Colon (tissue), 2 donors: ENCODE measurements around the gene KCNN3.
"Not testable (repeated sequence)": the region's sequence is repeated elsewhere in the genome, so short reads cannot be mapped to it uniquely, and the experiment has no call there.

ENCODE experiments used
- FAIRE-seq: peaks from 2 replicates; lab custom pipeline; 2012; peaks lifted over from hg19 to GRCh38; lab: Jason Lieb, UNC
- donor health status: control.
- donor health status: control.

Gene KCNN3

GRCh38 chr1:154870115-154870571 is at the start of gene KCNN3:
TSS of gene KCNN3 (minus strand) at chr1:154870281. CDS start at chr1:154869964, 317 bp downstream.
- FAIRE-seq: no peak

GRCh38 chr1:154913273-154913672 is 43.2 kb upstream of the KCNN3 start:
- FAIRE-seq: no peak

GRCh38 chr1:154912755-154913154 is 42.7 kb upstream of the KCNN3 start:
- FAIRE-seq: no peak

GRCh38 chr1:154911691-154912550 is 41.8 kb upstream of the KCNN3 start:
- no peak for FAIRE-seq

GRCh38 chr1:154910851-154911250 is 40.8 kb upstream of the KCNN3 start:
- no peak for FAIRE-seq

GRCh38 chr1:154908937-154909336 is 38.9 kb upstream of the KCNN3 start:
- no peak for FAIRE-seq

GRCh38 chr1:154908129-154908528 is 38.0 kb upstream of the KCNN3 start:
- FAIRE-seq: not testable (repeated sequence)

- no peak for FAIRE-seq
Measured at GRCh38 chr1:154906621-154907081, 36.6 kb upstream of the KCNN3 start.

GRCh38 chr1:154902938-154903566 is 33.0 kb upstream of the KCNN3 start:
- FAIRE-seq: no peak

- no peak for FAIRE-seq
Measured at GRCh38 chr1:154901591-154901990, 31.5 kb upstream of the KCNN3 start.

- no peak for FAIRE-seq
Measured at GRCh38 chr1:154899041-154899440, 29.0 kb upstream of the KCNN3 start.

- FAIRE-seq: no peak
Measured at GRCh38 chr1:154896771-154897286, 26.7 kb upstream of the KCNN3 start.

- no peak for FAIRE-seq
Measured at GRCh38 chr1:154895798-154896197, 25.7 kb upstream of the KCNN3 start.

GRCh38 chr1:154891452-154891851 is 21.4 kb upstream of the KCNN3 start:
- no peak for FAIRE-seq

GRCh38 chr1:154888757-154889156 is 18.7 kb upstream of the KCNN3 start:
- no peak for FAIRE-seq

- FAIRE-seq: no peak
Measured at GRCh38 chr1:154886281-154887015, 16.4 kb upstream of the KCNN3 start.

GRCh38 chr1:154884869-154885701 is 15.0 kb upstream of the KCNN3 start:
- FAIRE-seq: no peak

- no peak for FAIRE-seq
Measured at GRCh38 chr1:154883919-154884868, 14.1 kb upstream of the KCNN3 start.

- no peak for FAIRE-seq
Measured at GRCh38 chr1:154881820-154882535, 11.9 kb upstream of the KCNN3 start.

GRCh38 chr1:154880671-154881070 is 10.6 kb upstream of the KCNN3 start:
- FAIRE-seq: no peak
